ENCODE results near the gene TMEM198. TPM values are rescaled to one million over a fixed set of nuclear protein-coding genes. Genes with fewer than 3 reads are reported as not detected.
A peak's percentile ranks its signal among the peaks of the same experiment; 100 is the strongest.

Gene TMEM198
- total and polyA plus RNA-seq, 2 donors (not counting 1 experiment from before 2014, with no cell fraction given): 0.39 to 1.1 TPM

- H3K27ac ChIP-seq (ENCODE audit: low read length in 2 of 2): peak overlapping the region; percentile 59 to 88
- WGBS (ENCODE audit: insufficient coverage): 38% methylated on average over 9 of the region's 9 CpGs
Measured at GRCh38 chr2:219598308-219599078, 54.7 kb downstream of the TMEM198 start.

More at GRCh38 chr2:219598308-219599078, 54.7 kb downstream of the TMEM198 start:
- H3K4me1 ChIP-seq (ENCODE audit: control insufficient read depth in 2 of 2, insufficient read depth in 2 of 2, low read length in 2 of 2): peaks cover 12 to 16% of the 10 kb centered on the region in 2 donors
- peak overlapping the region; percentile 98 for H3K4me3 Mint-ChIP-seq
- intact Hi-C loops (cut with micrococcal nuclease): loop anchor here (1.0 to 10.0 kb wide), 7 partner anchors 55 to 1326 kb away; partner anchors contain the start of genes AAMP, ANKZF1, ATG9A and CHPF
- H3K79me2 ChIP-seq (ENCODE audit: control insufficient read depth, insufficient read depth, low read length): peaks cover 15% of the 10 kb centered on the region
- H3K36me3 ChIP-seq (replicated peaks in 1 of 2; ENCODE audit: control extremely low read depth in 1 of 2, control insufficient read depth in 1 of 2, extremely low read depth in 1 of 2, insufficient read depth in 2 of 2, low read length in 1 of 2): peaks cover 3 to 18% of the 10 kb centered on the region in 2 experiments
- peak overlapping the region; percentile 80 for H3K9ac ChIP-seq (ENCODE audit: low read length)
- DNase-seq (no peak), ATAC-seq (ENCODE audit: low read depth) (no peak)
- no peaks in the 10 kb centered on the region for H3K9me3 Mint-ChIP-seq (ENCODE audit: insufficient read depth)
- H3K27ac Mint-ChIP-seq: peak overlapping the region; percentile 98
- H3K9me3 ChIP-seq (ENCODE audit: control extremely low read depth in 1 of 3, control insufficient read depth in 2 of 3, insufficient read depth in 1 of 3, low read length in 2 of 3): no peaks in the 10 kb centered on the region
- peaks cover 3% of the 10 kb centered on the region for H3K27me3 Mint-ChIP-seq
- CTCF ChIA-PET: interaction anchor here (0.7 to 2.0 kb wide), 6 partner anchors 28 to 196 kb away, joined by 3 to 17 read pairs (median 4); partner anchors contain the start of genes CHPF, GMPPA and TMEM198
- TF ChIP-seq CTCF (IDR thresholded peaks at IDR 0.05) (no peak), EZH2 (IDR thresholded peaks at IDR 0.05; ENCODE audit: borderline replicate concordance, insufficient read depth, low read depth, low read length, poor library complexity, severe bottlenecking) (no peak)
- H3K4me3 ChIP-seq (ENCODE audit: control extremely low read depth in 1 of 5, extremely low read depth in 1 of 5, insufficient read depth in 1 of 5, low read depth in 2 of 5, low read length in 4 of 5): peak overlapping the region; percentile 69 to 88 (median 86)
- H3K4me2 ChIP-seq (replicated peaks; ENCODE audit: low read depth, low read length, poor library complexity, severe bottlenecking): peak overlapping the region; percentile 84
- H3K4me1 Mint-ChIP-seq: peaks cover 24% of the 10 kb centered on the region
- POLR2A ChIA-PET: interaction anchor here (0.6 kb wide), 2 partner anchors 21 to 718 kb away, joined by 4 to 5 read pairs; partner anchors contain the start of gene WNT10A
- H4K20me1 ChIP-seq (ENCODE audit: control insufficient read depth, insufficient read depth, low read length, poor library complexity, severe bottlenecking): no peaks in the 10 kb centered on the region
- peaks cover 0 to 10% (median 0%) of the 10 kb centered on the region in 4 experiments for H3K27me3 ChIP-seq (replicated peaks in 1 of 4; ENCODE audit: control extremely low read depth in 1 of 4, control insufficient read depth in 3 of 4, insufficient read depth in 4 of 4, low read length in 3 of 4)
- H2AFZ ChIP-seq (ENCODE audit: insufficient read depth, low read depth, low read length, poor library complexity, severe bottlenecking): peak overlapping the region; percentile 89

Small RNA genes lying within 50 kb of the gene (small RNA-seq; reads per million reads assigned to genes)
- gene MIR3132 (ENCODE audit: insufficient read length, low read depth, low replicate concordance) (not detected), gene RN7SKP213 (ENCODE audit: insufficient read length, low read depth, low replicate concordance) (not detected)

Other genes starting within 250 kb of the TMEM198 start
- gene PTPRN, start 234.6 kb upstream of the TMEM198 start, total RNA-seq: not detected in 2 replicates
- gene PTPRN, start 234.6 kb upstream of the TMEM198 start, polyA plus RNA-seq: 0.04 and 0.09 TPM in 2 replicates
- gene RESP18, start 211.3 kb upstream of the TMEM198 start, total RNA-seq: not detected in 2 replicates
- not detected in 2 replicates for gene RESP18, start 211.3 kb upstream of the TMEM198 start, polyA plus RNA-seq
- gene DNPEP, start 156.1 kb upstream of the TMEM198 start, total RNA-seq: 91.1 and 91.7 TPM in 2 replicates
- 82.6 and 97.4 TPM in 2 replicates for gene DNPEP, start 156.1 kb upstream of the TMEM198 start, polyA plus RNA-seq
- not detected in 2 replicates for gene DES, start 125.7 kb upstream of the TMEM198 start, total RNA-seq
- gene DES, start 125.7 kb upstream of the TMEM198 start, polyA plus RNA-seq: not detected in 2 replicates
- 0.10 and 0.74 TPM in 2 replicates for gene SPEG, start 109.2 kb upstream of the TMEM198 start, total RNA-seq
- 0.03 and 0.95 TPM in 2 replicates for gene SPEG, start 109.2 kb upstream of the TMEM198 start, polyA plus RNA-seq
- 27.8 and 32.0 TPM in 2 replicates for gene GMPPA, start 45.1 kb upstream of the TMEM198 start, total RNA-seq
- 67.9 and 68.8 TPM in 2 replicates for gene GMPPA, start 45.1 kb upstream of the TMEM198 start, polyA plus RNA-seq
- gene ASIC4, start 29.5 kb upstream of the TMEM198 start, total RNA-seq: not detected in 2 replicates
- gene ASIC4, start 29.5 kb upstream of the TMEM198 start, polyA plus RNA-seq: 0.03 TPM in 1 of 2 replicates, not detected in the other
- gene CHPF, start 219 bp upstream of the TMEM198 start, total RNA-seq: 1.2 and 1.3 TPM in 2 replicates
- gene CHPF, start 219 bp upstream of the TMEM198 start, polyA plus RNA-seq: 5.2 and 8.7 TPM in 2 replicates
- not detected in 2 replicates for gene OBSL1, start 27.5 kb downstream of the TMEM198 start, total RNA-seq
- 0.12 TPM in 1 of 2 replicates, not detected in the other for gene OBSL1, start 27.5 kb downstream of the TMEM198 start, polyA plus RNA-seq
- not detected in 2 replicates for gene INHA, start 28.3 kb downstream of the TMEM198 start, total RNA-seq
- gene INHA, start 28.3 kb downstream of the TMEM198 start, polyA plus RNA-seq: not detected in 2 replicates
- gene STK11IP, start 53.8 kb downstream of the TMEM198 start, total RNA-seq: 55.6 and 60.8 TPM in 2 replicates
- 46.8 and 60.3 TPM in 2 replicates for gene STK11IP, start 53.8 kb downstream of the TMEM198 start, polyA plus RNA-seq
- not detected in 2 replicates for gene SLC4A3, start 83.6 kb downstream of the TMEM198 start, total RNA-seq
- gene SLC4A3, start 83.6 kb downstream of the TMEM198 start, polyA plus RNA-seq: 0.04 and 0.16 TPM in 2 replicates

Data from B cell (primary cell).